Suppressor macrophage treated with lipopolysaccharide for 4 hours (primary cell): ENCODE data around the gene PSAT1.
"Not testable (repeated sequence)": the region's sequence is repeated elsewhere in the genome, so short reads cannot be mapped to it uniquely, and the experiment has no call there.

Source experiments
- DNase-seq: peaks from one replicate; pipeline ENCODE4 v3.0.0-alpha.2; 2020

The PSAT1 gene

GRCh38 chr9:78296893-78297671, at the start of gene PSAT1:
TSS of gene PSAT1 (plus strand) at chr9:78297125. CDS start at chr9:78297211, 86 bp downstream.
- peak; percentile 86 for DNase-seq

GRCh38 chr9:78248635-78249034, 48.3 kb upstream of the PSAT1 start:
- DNase-seq, result peak; percentile 24

DNA sequence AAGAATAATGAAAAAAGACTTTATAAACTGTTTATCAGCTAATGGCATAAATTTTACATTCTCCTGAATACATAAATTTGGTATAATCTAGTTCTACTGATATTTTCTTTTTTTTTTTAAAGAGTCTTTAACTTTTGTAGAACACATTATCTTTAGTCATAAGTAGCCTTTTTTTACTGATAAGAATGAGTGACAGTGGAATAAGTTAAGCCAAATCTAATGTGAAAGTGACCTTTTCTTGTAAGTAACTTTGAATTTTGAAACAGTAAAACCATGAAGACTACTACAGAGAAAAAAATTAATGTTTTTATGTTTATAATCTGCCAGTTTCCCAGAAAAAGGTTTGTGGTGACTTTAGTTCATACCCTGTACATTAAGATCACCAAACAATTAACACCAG, 47.4 kb upstream of the PSAT1 start:
- no peak for DNase-seq

- DNase-seq, result peak; percentile 34
Measured at GRCh38 chr9:78252616-78253015, 44.3 kb upstream of the PSAT1 start.

- no peak for DNase-seq
Measured at GRCh38 chr9:78253285-78253684, 43.6 kb upstream of the PSAT1 start.

GRCh38 chr9:78261403-78262001, 35.4 kb upstream of the PSAT1 start:
- peak; percentile 51 for DNase-seq

DNA sequence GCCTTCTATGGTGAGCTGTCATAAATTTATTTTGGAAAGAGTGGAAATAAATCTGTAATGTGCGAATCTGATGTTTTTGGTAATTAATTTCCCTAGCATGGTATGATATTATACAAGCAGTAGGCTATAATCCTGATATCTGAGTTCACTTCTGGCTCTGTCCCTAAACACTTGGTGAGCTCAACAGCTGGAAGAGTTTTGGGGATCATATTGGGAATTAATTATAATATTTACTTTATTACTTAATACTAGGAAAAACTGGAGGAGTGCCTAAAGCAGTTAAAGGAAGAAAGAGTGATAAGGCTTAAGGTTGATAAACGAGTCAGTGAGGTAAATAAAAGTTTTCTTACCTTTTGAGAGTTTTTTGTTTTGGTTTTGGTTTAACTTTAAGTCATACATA, 34.3 kb upstream of the PSAT1 start:
- no peak for DNase-seq

GRCh38 chr9:78267889-78268288, 29.0 kb upstream of the PSAT1 start:
- no peak for DNase-seq

- DNase-seq, result no peak
Measured at GRCh38 chr9:78269784-78270183, 27.1 kb upstream of the PSAT1 start.

DNA sequence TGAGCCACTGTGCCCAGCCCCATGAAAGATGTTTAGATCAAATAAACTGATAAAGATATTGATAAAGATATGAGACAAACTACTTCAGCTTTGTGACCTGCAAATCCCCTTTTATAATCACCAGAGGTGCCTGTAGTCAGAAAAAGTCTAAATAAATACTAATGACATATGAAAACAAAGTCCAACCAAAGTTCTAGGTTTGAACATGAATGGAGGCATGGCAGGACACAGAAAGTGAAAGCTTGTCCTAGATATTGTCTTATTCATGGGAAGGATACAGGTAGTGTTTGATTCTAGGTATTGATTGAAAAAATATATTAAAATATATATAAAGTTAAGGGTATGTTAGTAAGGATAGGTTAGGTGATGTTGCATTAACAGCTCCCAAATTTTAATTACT, 24.6 kb upstream of the PSAT1 start:
- no peak for DNase-seq

DNA sequence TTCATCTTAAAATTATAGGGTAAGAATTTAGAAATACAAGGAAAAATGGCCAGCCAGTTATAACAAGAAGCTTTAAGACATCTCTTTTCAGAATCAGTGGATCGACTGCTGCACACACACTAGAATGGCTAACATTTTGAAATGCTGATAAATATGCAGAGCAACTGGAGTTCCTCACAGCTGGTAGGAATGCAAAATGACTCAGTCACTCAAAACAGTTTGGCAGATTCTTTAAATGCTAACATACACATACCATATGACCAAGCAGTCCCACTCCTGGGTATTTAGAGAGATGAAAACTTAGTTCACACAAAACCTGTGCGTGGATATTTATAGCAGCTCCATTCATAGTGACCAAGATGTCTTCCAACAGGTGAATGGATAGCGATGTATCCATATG, 23.2 kb upstream of the PSAT1 start:
- no peak for DNase-seq

- DNase-seq, result no peak
Measured at GRCh38 chr9:78278177-78278777, 18.6 kb upstream of the PSAT1 start.

DNA sequence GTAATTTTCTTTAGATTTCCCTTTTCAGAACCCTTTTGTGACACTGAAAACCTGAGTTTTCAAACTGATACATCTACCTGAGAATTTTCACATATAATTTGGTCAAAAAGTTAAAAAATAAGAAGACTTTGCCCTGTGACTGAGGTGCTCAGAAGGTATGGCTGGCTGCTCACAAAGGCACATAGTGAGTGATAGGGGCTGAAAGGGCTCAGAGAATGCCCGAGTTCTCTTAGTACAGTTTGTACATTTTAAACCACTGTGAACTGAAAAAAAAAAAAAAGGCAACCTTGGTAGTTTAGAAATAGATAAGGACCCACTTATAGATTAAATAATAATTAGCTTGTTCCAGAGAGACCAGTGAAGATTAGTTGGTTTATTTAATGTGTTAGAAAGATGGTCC, 18.1 kb upstream of the PSAT1 start:
- no peak for DNase-seq

DNA sequence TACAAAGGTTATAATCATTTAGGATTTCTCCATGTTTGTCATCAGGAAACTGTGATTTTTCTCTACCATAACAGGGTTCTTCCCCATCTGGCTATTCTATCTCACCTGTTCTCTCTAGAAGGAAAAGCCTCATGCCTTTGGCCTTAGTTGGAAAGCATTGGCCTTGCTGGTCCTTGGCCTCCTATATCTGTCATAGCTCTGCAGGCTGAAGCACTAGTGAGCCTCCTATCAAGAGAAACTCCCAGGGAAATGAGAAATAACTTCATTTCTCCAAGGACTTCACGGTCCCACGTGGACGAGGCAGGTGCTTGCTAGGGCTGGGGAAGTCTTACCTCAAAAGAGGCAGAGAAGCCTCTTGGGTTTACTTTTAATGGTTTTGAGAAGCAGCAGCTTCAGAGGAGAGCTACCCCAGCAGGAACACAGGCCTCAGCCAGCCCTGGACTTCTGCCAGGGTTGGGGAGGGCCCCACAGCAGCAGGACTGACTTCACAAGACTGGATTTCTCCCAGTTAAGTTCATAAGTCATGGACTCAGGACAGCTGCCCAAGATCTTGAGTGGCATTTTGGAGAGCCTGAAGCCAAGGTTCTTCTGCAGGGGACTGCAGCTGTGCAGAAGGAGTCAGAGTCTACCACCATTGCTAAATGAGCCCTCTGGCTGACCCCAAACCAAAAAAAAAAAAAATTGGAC, 15.8 kb upstream of the PSAT1 start:
- no peak for DNase-seq

DNA sequence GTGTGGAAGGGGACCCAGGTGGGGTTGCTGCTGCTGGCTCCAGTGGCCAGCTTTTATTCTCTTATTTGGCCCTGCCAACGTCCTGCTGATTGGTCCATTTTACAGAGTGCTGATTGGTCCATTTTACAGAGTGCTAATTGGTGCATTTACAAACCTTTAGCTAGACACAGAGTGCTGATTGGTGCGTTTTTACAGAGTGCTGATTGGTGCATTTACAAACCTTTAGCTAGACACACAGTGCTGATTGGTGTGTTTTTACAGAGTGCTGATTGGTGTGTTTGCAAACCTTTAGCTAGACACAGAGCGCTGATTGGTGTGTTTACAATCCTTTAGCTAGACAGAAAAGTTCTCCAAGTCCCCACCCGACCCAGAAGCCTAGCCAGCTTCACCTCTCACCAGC, 12.7 kb upstream of the PSAT1 start:
- DNase-seq, result not testable (repeated sequence)

DNA sequence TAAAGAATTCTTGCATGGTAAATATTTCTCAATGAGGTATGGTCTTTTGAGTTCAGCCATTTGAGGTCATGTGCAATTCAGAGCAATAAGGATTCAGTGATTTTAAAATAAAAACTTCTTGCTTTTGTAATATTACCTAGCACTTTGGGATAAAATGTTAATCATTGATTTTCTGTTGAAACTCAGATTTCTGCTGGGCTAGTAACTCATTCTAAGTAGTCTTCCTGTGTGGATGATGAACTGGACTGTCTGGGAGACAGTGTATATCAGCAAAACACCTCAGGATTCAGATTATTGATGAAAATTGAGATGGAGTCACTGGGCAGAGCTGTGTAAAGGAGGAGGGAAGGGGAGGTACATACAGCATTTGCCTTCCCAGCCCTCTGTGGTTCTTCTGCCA, 10.8 kb upstream of the PSAT1 start:
- no peak for DNase-seq

DNA sequence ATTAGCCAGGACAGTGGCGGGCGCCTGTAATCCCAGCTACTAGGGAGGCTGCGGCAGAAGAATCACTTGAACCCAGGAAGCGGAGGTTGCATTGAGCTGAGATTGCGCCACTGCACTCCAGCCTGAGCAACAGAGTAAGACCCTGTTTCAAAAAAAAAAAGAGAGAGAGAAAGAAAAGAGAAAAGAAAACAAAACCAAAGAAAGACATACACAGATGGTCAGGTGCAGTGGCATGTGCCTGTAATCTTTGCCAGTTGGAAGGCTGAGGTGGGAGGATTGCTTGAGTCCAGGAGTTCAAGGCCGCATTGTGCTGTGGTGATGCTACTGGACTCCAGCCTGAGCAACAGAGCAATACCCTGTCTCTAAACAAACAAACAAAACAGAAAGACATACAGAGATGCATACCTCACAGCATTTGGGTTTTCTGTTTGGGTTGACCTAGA, 10.0 kb upstream of the PSAT1 start:
- no peak for DNase-seq

- DNase-seq, result no peak
Measured at GRCh38 chr9:78288214-78288892, 8.6 kb upstream of the PSAT1 start.

- no peak for DNase-seq
Measured at GRCh38 chr9:78289474-78289873, 7.5 kb upstream of the PSAT1 start.

GRCh38 chr9:78291240-78291925, 5.5 kb upstream of the PSAT1 start:
- DNase-seq, result no peak

- no peak for DNase-seq
Measured at GRCh38 chr9:78292026-78292425, 4.9 kb upstream of the PSAT1 start.

DNA sequence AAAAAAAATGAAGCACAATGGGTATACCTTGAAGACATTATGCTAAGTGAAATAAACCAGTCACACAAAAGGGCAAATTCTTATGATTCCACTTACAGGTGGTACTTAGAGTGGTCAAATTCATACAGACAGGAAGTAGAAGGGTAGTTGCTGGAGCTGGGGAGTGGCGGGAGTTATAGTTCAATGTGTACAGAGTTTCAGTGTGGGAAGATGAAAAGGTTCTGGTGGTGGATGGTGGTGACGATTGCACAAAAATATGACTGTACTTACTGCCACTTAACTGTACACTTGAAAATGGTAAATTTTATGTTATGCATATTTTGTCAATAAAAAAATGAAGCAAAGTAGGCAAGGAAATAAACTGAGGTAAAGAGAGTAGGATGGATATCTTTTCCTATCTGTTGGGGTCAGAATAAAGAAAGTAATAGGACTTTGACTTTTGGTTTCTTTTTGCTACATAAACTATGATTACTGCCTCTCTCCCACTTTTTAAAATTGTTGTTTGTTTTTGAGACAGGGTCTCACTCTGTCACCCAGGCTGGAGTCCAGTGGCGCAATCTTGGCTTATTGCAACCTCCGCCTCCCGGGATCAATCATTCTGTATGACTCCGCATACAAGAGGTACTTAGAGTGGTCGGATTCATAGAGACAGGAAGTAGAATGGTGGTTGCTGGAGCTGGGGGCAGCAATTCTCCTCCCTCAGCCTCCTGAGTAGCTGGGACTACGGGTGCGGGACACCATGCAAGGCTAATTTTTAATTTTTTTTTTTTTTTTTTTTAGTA, 4.0 kb upstream of the PSAT1 start:
- no peak for DNase-seq
